Lower lobe of right lung (tissue), 2 donors: ENCODE measurements around the gene SCAF11. TPM values are rescaled to one million over a fixed set of nuclear protein-coding genes. Genes with fewer than 3 reads are reported as not detected.
A peak's percentile ranks its signal among the peaks of the same experiment; 100 is the strongest.

Experiments
- ATAC-seq, 2 donors: fragments of 200-7000 bp; cut with Tn5 transposase; one replicate each; pipeline ENCODE4 v1.9.1; 2020 to 2022; ENCODE audit warnings: mild to moderate bottlenecking in 2 of 2, moderate library complexity in 2 of 2
- DNase-seq: peaks from one replicate; pipeline ENCODE4 v3.0.0-alpha.2; 2020
- H3K27ac ChIP-seq: fragments of 200-600 bp; one replicate; pipeline ENCODE4 v1.8.0; 2022
- H3K27me3 ChIP-seq: fragments of 200-600 bp; one replicate; pipeline ENCODE4 v1.8.0; 2022; ENCODE audit warnings: low read depth
- H3K36me3 ChIP-seq: fragments of 200-600 bp; one replicate; pipeline ENCODE4 v1.8.0; 2022; ENCODE audit warnings: mild to moderate bottlenecking
- H3K4me1 ChIP-seq: fragments of 200-600 bp; one replicate; pipeline ENCODE4 v1.8.0; 2022
- H3K4me3 ChIP-seq: fragments of 200-600 bp; one replicate; pipeline ENCODE4 v1.8.0; 2022; ENCODE audit warnings: mild to moderate bottlenecking
- H3K9me3 ChIP-seq: fragments of 200-600 bp; one replicate; pipeline ENCODE4 v1.8.0; 2022
- CTCF ChIP-seq: fragments of 200-600 bp; IDR thresholded peaks from one replicate; pipeline ENCODE4 v1.8.0; 2022; ENCODE audit warnings: antibody characterized with exemption, mild to moderate bottlenecking
- intact Hi-C: fragments of 100-400 bp; cut with DNase I; formaldehyde crosslinking; loops from one replicate; pipeline ENCODE4 v1.11.0; 2022
- total RNA-seq: library from RNA; stranded (reverse); fragmentation: NEBNext Ultra II Directional; extraction: Animal tissue kit (Norgen Biotek cat#: 25700); gene quantifications from one replicate; pipeline ENCODE4 v1.2.1, GENCODE V29; 2021
- donor health status: DM: no; HTN: yes; CAD: no; lungs with severe emphysema.

SCAF11 gene
- total RNA-seq, 1 donor from 2014 or later, result 129 TPM

- H3K27me3 ChIP-seq, result no peaks in the 10 kb centered on the region
- no peak for TF ChIP-seq CTCF
- H3K27ac ChIP-seq, result no peak overlapping the region
- DNase-seq (no peak), ATAC-seq (no peak)
- no peaks in the 10 kb centered on the region for H3K4me1 ChIP-seq
- H3K4me3 ChIP-seq, result no peak overlapping the region
- H3K9me3 ChIP-seq, result no peaks in the 10 kb centered on the region
- H3K36me3 ChIP-seq, result peaks cover 80% of the 10 kb centered on the region
- intact Hi-C loops, result no loop called here
Observed at GRCh38 chr12:45930369-45930768, 60.0 kb downstream of the SCAF11 start.

GRCh38 chr12:45928309-45928708, 62.1 kb downstream of the SCAF11 start:
- no peak for TF ChIP-seq CTCF
- Histone ChIP-seq H3K27me3 (no peaks in the 10 kb centered on the region), H3K27ac (no peak overlapping the region), H3K9me3 (no peaks in the 10 kb centered on the region), H3K4me1 (no peaks in the 10 kb centered on the region), H3K36me3 (peaks cover 97% of the 10 kb centered on the region), H3K4me3 (no peak overlapping the region)
- no peak for ATAC-seq
- intact Hi-C loops, result no loop called here
- no peak for DNase-seq

- H3K36me3 ChIP-seq, result peaks cover 52% of the 10 kb centered on the region
- ATAC-seq, result no peak
Observed at GRCh38 chr12:45918818-45919217, 71.6 kb downstream of the SCAF11 start.

GRCh38 chr12:45915405-45915804, 75.0 kb downstream of the SCAF11 start:
- DNase-seq (no peak), ATAC-seq (no peak)
- Histone ChIP-seq H3K4me1 (no peaks in the 10 kb centered on the region), H3K9me3 (no peaks in the 10 kb centered on the region), H3K27me3 (no peaks in the 10 kb centered on the region), H3K36me3 (peaks cover 18% of the 10 kb centered on the region), H3K4me3 (no peak overlapping the region), H3K27ac (no peak overlapping the region)
- intact Hi-C loops, result no loop called here
- no peak for TF ChIP-seq CTCF

More at GRCh38 chr12:45918818-45919217, 71.6 kb downstream of the SCAF11 start:
- Histone ChIP-seq H3K4me1 (no peaks in the 10 kb centered on the region), H3K4me3 (no peak overlapping the region), H3K27me3 (no peaks in the 10 kb centered on the region), H3K9me3 (no peaks in the 10 kb centered on the region), H3K27ac (no peak overlapping the region)
- TF ChIP-seq CTCF, result no peak
- DNase-seq, result no peak
- intact Hi-C loops, result no loop called here

GRCh38 chr12:45914090-45914489, 76.3 kb downstream of the SCAF11 start:
- ATAC-seq (peak; percentile 20 to 33), DNase-seq (no peak)
- Histone ChIP-seq H3K27ac (no peak overlapping the region), H3K9me3 (no peaks in the 10 kb centered on the region), H3K36me3 (peaks cover 12% of the 10 kb centered on the region), H3K27me3 (no peaks in the 10 kb centered on the region), H3K4me1 (no peaks in the 10 kb centered on the region), H3K4me3 (no peak overlapping the region)
- intact Hi-C loops, result no loop called here
- no peak for TF ChIP-seq CTCF

- H3K36me3 ChIP-seq, result peaks cover 8% of the 10 kb centered on the region
- no peak overlapping the region for H3K4me3 ChIP-seq
- H3K9me3 ChIP-seq, result no peaks in the 10 kb centered on the region
- no peaks in the 10 kb centered on the region for H3K27me3 ChIP-seq
- H3K27ac ChIP-seq, result no peak overlapping the region
- intact Hi-C loops, result no loop called here
- no peak for TF ChIP-seq CTCF
- ATAC-seq (no peak), DNase-seq (no peak)
- H3K4me1 ChIP-seq, result no peaks in the 10 kb centered on the region
Observed at GRCh38 chr12:45913631-45914030, 76.7 kb downstream of the SCAF11 start.
